ENCODE measurements around the gene METTL25B.

METTL25B gene

GRCh38 chr1:156773607-156774006, 45.3 kb downstream of the METTL25B start:
- no peak for DNase-seq

GRCh38 chr1:156775799-156776198, 47.5 kb downstream of the METTL25B start:
- no peak for DNase-seq

GRCh38 chr1:156776942-156777341, 48.7 kb downstream of the METTL25B start:
- no peak for DNase-seq

- no peak for DNase-seq
Measured at GRCh38 chr1:156777573-156777972, 49.3 kb downstream of the METTL25B start.

GRCh38 chr1:156781585-156782186, 53.4 kb downstream of the METTL25B start:
- no peak for DNase-seq

- no peak for DNase-seq
Measured at GRCh38 chr1:156785458-156785857, 57.2 kb downstream of the METTL25B start.
